Muscle layer of colon (tissue), 2 donors: ENCODE data around the gene RIPK4.
"Not testable (repeated sequence)": the region's sequence is repeated elsewhere in the genome, so short reads cannot be mapped to it uniquely, and the experiment has no call there.

Experiments
- H3K27ac ChIP-seq: one replicate; pipeline ENCODE4 v1.7.0; 2013; ENCODE audit warnings: low read depth, mild to moderate bottlenecking, low read length, moderate library complexity
- H3K27me3 ChIP-seq, 2 donors: one replicate each; pipeline ENCODE4 v1.7.0; 2013; ENCODE audit warnings: low read length in 2 of 2, mild to moderate bottlenecking in 2 of 2; ENCODE audit not compliant: insufficient read depth in 2 of 2, control insufficient read depth in 1 of 2
- H3K36me3 ChIP-seq: one replicate; pipeline ENCODE4 v1.7.0; 2013; ENCODE audit warnings: mild to moderate bottlenecking, low read length; ENCODE audit not compliant: insufficient read depth
- H3K4me1 ChIP-seq: one replicate; pipeline ENCODE4 v1.7.0; 2013; ENCODE audit warnings: mild to moderate bottlenecking, low read length; ENCODE audit not compliant: insufficient read depth
- H3K4me3 ChIP-seq, 2 donors: one replicate each; pipeline ENCODE4 v1.7.0; 2013; ENCODE audit warnings: low read length in 2 of 2, low read depth in 1 of 2, mild to moderate bottlenecking in 1 of 2, moderate library complexity in 1 of 2
- H3K9ac ChIP-seq: one replicate; pipeline ENCODE4 v1.7.0; 2013; ENCODE audit warnings: low read length
- H3K9me3 ChIP-seq: one replicate; pipeline ENCODE4 v1.7.0; 2013; ENCODE audit warnings: mild to moderate bottlenecking, low read length
- donor health status: abdominal sarcoma.
- donor health status: Adenocarcinoma of cecum.

The RIPK4 gene

GRCh38 chr21:41726970-41727783 is 39.7 kb downstream of the RIPK4 start:
- H3K4me1 ChIP-seq: no peaks in the 10 kb centered on the region
- H3K27ac ChIP-seq: no peak overlapping the region
- H3K27me3 ChIP-seq: peaks cover 0 to 35% of the 10 kb centered on the region in 2 donors
- no peaks in the 10 kb centered on the region for H3K36me3 ChIP-seq
- H3K4me3 ChIP-seq: no peak overlapping the region
- H3K9me3 ChIP-seq: no peaks in the 10 kb centered on the region
- no peak overlapping the region for H3K9ac ChIP-seq

GRCh38 chr21:41726630-41726969 is 40.3 kb downstream of the RIPK4 start:
- Histone ChIP-seq H3K4me3 (no peak overlapping the region), H3K9me3 (no peaks in the 10 kb centered on the region), H3K4me1 (no peaks in the 10 kb centered on the region), H3K9ac (no peak overlapping the region), H3K27me3 (peaks cover 0 to 35% of the 10 kb centered on the region in 2 donors), H3K36me3 (no peaks in the 10 kb centered on the region), H3K27ac (no peak overlapping the region)

- H3K4me1 ChIP-seq: no peaks in the 10 kb centered on the region
- H3K36me3 ChIP-seq: no peaks in the 10 kb centered on the region
- peaks cover 0 to 35% of the 10 kb centered on the region in 2 donors for H3K27me3 ChIP-seq
- H3K27ac ChIP-seq: no peak overlapping the region
- H3K9me3 ChIP-seq: no peaks in the 10 kb centered on the region
- no peak overlapping the region for H3K4me3 ChIP-seq
- H3K9ac ChIP-seq: no peak overlapping the region
Observed at GRCh38 chr21:41726058-41726558, 40.7 kb downstream of the RIPK4 start.

- Histone ChIP-seq H3K27ac (no peak overlapping the region), H3K4me3 (no peak overlapping the region), H3K36me3 (no peaks in the 10 kb centered on the region), H3K9me3 (no peaks in the 10 kb centered on the region), H3K9ac (no peak overlapping the region), H3K4me1 (no peaks in the 10 kb centered on the region), H3K27me3 (peaks cover 0 to 35% of the 10 kb centered on the region in 2 donors)
Observed at GRCh38 chr21:41725421-41726031, 41.3 kb downstream of the RIPK4 start.

GRCh38 chr21:41723835-41724234 is 43.0 kb downstream of the RIPK4 start:
- not testable (repeated sequence) for H3K9me3 ChIP-seq, H3K4me1 ChIP-seq, H3K36me3 ChIP-seq, H3K9ac ChIP-seq, H3K27ac ChIP-seq, H3K4me3 ChIP-seq
- H3K27me3 ChIP-seq: peaks cover 0 to 35% of the 10 kb centered on the region in 2 donors

GRCh38 chr21:41722052-41723018 is 44.5 kb downstream of the RIPK4 start:
- H3K4me1 ChIP-seq: no peaks in the 10 kb centered on the region
- no peak overlapping the region for H3K9ac ChIP-seq
- H3K9me3 ChIP-seq: no peaks in the 10 kb centered on the region
- H3K27ac ChIP-seq: no peak overlapping the region
- peaks cover 0 to 30% of the 10 kb centered on the region in 2 donors for H3K27me3 ChIP-seq
- no peaks in the 10 kb centered on the region for H3K36me3 ChIP-seq
- no peak overlapping the region for H3K4me3 ChIP-seq

- no peak overlapping the region for H3K4me3 ChIP-seq
- no peaks in the 10 kb centered on the region for H3K4me1 ChIP-seq
- peaks cover 0 to 20% of the 10 kb centered on the region in 2 donors for H3K27me3 ChIP-seq
- H3K9ac ChIP-seq: no peak overlapping the region
- no peaks in the 10 kb centered on the region for H3K36me3 ChIP-seq
- H3K9me3 ChIP-seq: no peaks in the 10 kb centered on the region
- no peak overlapping the region for H3K27ac ChIP-seq
Observed at GRCh38 chr21:41720250-41720649, 46.6 kb downstream of the RIPK4 start.

- Histone ChIP-seq H3K36me3 (no peaks in the 10 kb centered on the region), H3K9ac (no peak overlapping the region), H3K9me3 (no peaks in the 10 kb centered on the region), H3K27me3 (peaks cover 0 to 19% of the 10 kb centered on the region in 2 donors), H3K27ac (no peak overlapping the region), H3K4me3 (no peak overlapping the region), H3K4me1 (no peaks in the 10 kb centered on the region)
Observed at GRCh38 chr21:41719691-41720090, 47.2 kb downstream of the RIPK4 start.

GRCh38 chr21:41717573-41718330 is 49.1 kb downstream of the RIPK4 start:
- H3K4me3 ChIP-seq: no peak overlapping the region
- no peak overlapping the region for H3K27ac ChIP-seq
- peaks cover 0 to 11% of the 10 kb centered on the region in 2 donors for H3K27me3 ChIP-seq
- H3K9me3 ChIP-seq: no peaks in the 10 kb centered on the region
- H3K9ac ChIP-seq: no peak overlapping the region
- H3K4me1 ChIP-seq: no peaks in the 10 kb centered on the region
- no peaks in the 10 kb centered on the region for H3K36me3 ChIP-seq

- H3K9ac ChIP-seq: no peak overlapping the region
- peaks cover 0 to 20% of the 10 kb centered on the region in 2 donors for H3K27me3 ChIP-seq
- no peaks in the 10 kb centered on the region for H3K4me1 ChIP-seq
- no peak overlapping the region for H3K27ac ChIP-seq
- no peak overlapping the region for H3K4me3 ChIP-seq
- H3K36me3 ChIP-seq: no peaks in the 10 kb centered on the region
- no peaks in the 10 kb centered on the region for H3K9me3 ChIP-seq
Observed at GRCh38 chr21:41716751-41717150, 50.1 kb downstream of the RIPK4 start.
